Measurements from ENCODE around the gene VPS13C.
A peak's percentile ranks its signal among the peaks of the same experiment; 100 is the strongest.

VPS13C gene

GRCh38 chr15:62060113-62060895 is at the start of gene VPS13C:
Gene VPS13C, minus strand, starts transcription at chr15:62060447. Its CDS starts 73 bp downstream, at chr15:62060374.
- peak; percentile 89 for DNase-seq (ENCODE audit: low spot score)

DNA sequence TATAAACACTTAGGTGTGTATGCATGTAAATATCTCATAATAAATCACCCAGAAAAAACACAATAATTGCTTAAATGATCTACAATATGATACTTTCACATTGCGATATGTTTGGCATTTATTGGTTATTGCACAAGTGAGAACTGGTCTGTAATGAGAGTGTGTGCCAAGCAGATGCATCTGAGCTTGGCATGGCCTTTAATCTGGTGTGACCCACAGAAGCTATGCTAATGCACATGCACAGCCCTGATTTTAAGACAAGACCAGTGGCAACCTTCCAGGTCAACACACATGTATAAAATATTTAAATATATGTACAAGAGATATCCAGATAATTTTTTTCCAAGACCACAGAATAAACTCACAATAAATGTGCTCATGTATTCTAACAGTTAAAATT is 49.2 kb upstream of the VPS13C start:
- POLR2A ChIA-PET (ENCODE audit: low non-redundant PET): no interaction called here
- CTCF ChIA-PET: no interaction called here
- TF ChIP-seq, protein P1, sequence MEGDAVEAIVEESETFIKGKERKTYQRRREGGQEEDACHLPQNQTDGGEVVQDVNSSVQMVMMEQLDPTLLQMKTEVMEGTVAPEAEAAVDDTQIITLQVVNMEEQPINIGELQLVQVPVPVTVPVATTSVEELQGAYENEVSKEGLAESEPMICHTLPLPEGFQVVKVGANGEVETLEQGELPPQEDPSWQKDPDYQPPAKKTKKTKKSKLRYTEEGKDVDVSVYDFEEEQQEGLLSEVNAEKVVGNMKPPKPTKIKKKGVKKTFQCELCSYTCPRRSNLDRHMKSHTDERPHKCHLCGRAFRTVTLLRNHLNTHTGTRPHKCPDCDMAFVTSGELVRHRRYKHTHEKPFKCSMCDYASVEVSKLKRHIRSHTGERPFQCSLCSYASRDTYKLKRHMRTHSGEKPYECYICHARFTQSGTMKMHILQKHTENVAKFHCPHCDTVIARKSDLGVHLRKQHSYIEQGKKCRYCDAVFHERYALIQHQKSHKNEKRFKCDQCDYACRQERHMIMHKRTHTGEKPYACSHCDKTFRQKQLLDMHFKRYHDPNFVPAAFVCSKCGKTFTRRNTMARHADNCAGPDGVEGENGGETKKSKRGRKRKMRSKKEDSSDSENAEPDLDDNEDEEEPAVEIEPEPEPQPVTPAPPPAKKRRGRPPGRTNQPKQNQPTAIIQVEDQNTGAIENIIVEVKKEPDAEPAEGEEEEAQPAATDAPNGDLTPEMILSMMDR (conservative IDR thresholded peaks at IDR 0.05; ENCODE audit: low read depth): no peak
- H3K27ac ChIP-seq: no peak overlapping the region
- DNase-seq (ENCODE audit: low spot score): no peak

More at GRCh38 chr15:62060113-62060895, at the start of gene VPS13C:
- ChIA-PET CTCF (interaction anchor here (0.5 to 1.7 kb wide), 5 partner anchors 10 to 52 kb away, joined by 3 to 5 read pairs (median 3); no protein-coding TSS in a partner anchor), POLR2A (ENCODE audit: low non-redundant PET) (no interaction called here)
- H3K27ac ChIP-seq: peak within 1 kb of the TSS; percentile 84
- TF ChIP-seq, protein P1 (conservative IDR thresholded peaks at IDR 0.05; ENCODE audit: low read depth): peak; percentile 96

- ChIA-PET CTCF (no interaction called here), POLR2A (ENCODE audit: low non-redundant PET) (no interaction called here)
- TF ChIP-seq, protein P1 (conservative IDR thresholded peaks at IDR 0.05; ENCODE audit: low read depth): no peak
- DNase-seq (ENCODE audit: low spot score): no peak
- no peak overlapping the region for H3K27ac ChIP-seq
Observed at GRCh38 chr15:62108411-62108810, 48.2 kb upstream of the VPS13C start.

GRCh38 chr15:62107571-62108121 is 47.4 kb upstream of the VPS13C start:
- DNase-seq (ENCODE audit: low spot score): no peak
- CTCF ChIA-PET: no interaction called here
- no peak overlapping the region for H3K27ac ChIP-seq
- TF ChIP-seq, protein P1 (conservative IDR thresholded peaks at IDR 0.05; ENCODE audit: low read depth): no peak
- POLR2A ChIA-PET (ENCODE audit: low non-redundant PET): no interaction called here

DNA sequence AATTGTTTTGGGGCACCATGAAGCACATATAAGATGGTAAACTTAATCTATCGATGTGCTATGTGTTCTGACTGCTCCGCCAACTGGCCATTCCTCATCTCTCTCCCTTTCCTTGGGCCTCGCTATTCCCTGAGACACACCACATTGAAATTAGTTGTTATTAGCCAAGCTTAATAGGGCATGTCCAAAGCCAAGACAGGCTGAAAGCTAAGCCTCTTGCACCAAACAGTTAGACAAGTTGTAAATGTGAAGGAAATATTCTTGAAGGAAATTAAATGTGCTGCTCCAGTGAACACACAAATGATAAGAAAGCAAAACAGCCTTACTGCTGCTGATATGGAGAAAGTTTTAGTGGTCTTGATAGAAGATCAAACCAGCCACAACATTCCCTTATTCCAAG is 45.8 kb upstream of the VPS13C start:
- DNase-seq (ENCODE audit: low spot score): no peak
- ChIA-PET POLR2A (ENCODE audit: low non-redundant PET) (no interaction called here), CTCF (no interaction called here)
- TF ChIP-seq, protein P1 (conservative IDR thresholded peaks at IDR 0.05; ENCODE audit: low read depth): no peak
- no peak overlapping the region for H3K27ac ChIP-seq

DNA sequence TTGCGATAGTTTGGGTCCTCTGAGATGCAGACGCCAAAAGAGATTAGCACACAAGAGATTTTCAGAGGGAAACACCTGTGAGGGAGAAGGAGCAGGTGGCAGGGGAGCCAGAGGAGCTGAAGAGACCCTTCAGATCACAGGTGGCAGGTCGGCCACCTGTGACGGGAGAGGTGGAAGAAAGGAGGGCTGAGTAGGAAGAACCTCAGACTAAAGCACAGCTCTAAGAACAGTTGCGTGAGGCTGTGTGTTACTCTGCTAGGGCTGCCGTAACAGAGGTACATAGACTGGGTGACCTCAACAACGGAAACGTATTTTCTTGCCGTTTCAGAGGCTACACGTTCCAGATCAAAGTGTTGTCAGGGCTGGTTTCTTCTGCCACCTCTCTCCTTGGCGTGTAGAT is 45.0 kb upstream of the VPS13C start:
- ChIA-PET POLR2A (ENCODE audit: low non-redundant PET) (no interaction called here), CTCF (no interaction called here)
- TF ChIP-seq, protein P1 (conservative IDR thresholded peaks at IDR 0.05; ENCODE audit: low read depth): no peak
- no peak for DNase-seq (ENCODE audit: low spot score)
- no peak overlapping the region for H3K27ac ChIP-seq

Measured in RWPE1 (cell line).